HG03097 (cell line): ENCODE results near the gene NUP210L.
"Not testable (repeated sequence)": the region's sequence is repeated elsewhere in the genome, so short reads cannot be mapped to it uniquely, and the experiment has no call there.

Experiments
- ATAC-seq: cut with Tn5 transposase; IDR thresholded peaks from one replicate; pipeline ENCODE4 v1.9.1; 2021; ENCODE audit not compliant: unreplicated experiment, low FRiP score

NUP210L gene

GRCh38 chr1:154171223-154171583 lies 16.3 kb upstream of the NUP210L start:
- no peak for ATAC-seq

- ATAC-seq, result no peak
These were observed 15.8 kb upstream of the NUP210L start for GRCh38 chr1:154170547-154171222.

- ATAC-seq, result no peak
These were observed 12.6 kb upstream of the NUP210L start for GRCh38 chr1:154167461-154167860.

- no peak for ATAC-seq
These were observed 11.3 kb upstream of the NUP210L start for GRCh38 chr1:154166207-154166606.

- ATAC-seq, result no peak
These were observed 4.7 kb upstream of the NUP210L start for GRCh38 chr1:154159554-154159953.

GRCh38 chr1:154158307-154159125 lies 3.6 kb upstream of the NUP210L start:
- ATAC-seq, result peak; percentile 27

- ATAC-seq, result peak; percentile 57
These were observed 2.8 kb upstream of the NUP210L start for GRCh38 chr1:154157520-154158306.

GRCh38 chr1:154155251-154155650 lies 378 bp upstream of the NUP210L start:
- no peak for ATAC-seq

- ATAC-seq, result no peak
These were observed 820 bp downstream of the NUP210L start for GRCh38 chr1:154154053-154154452.

- no peak for ATAC-seq
These were observed 3.6 kb downstream of the NUP210L start for GRCh38 chr1:154151311-154151710.

GRCh38 chr1:154148807-154149206 lies 6.1 kb downstream of the NUP210L start:
- ATAC-seq, result no peak

- ATAC-seq, result not testable (repeated sequence)
These were observed 7.4 kb downstream of the NUP210L start for GRCh38 chr1:154147505-154147904.

GRCh38 chr1:154145986-154146385 lies 8.9 kb downstream of the NUP210L start:
- ATAC-seq, result no peak

- ATAC-seq, result no peak
These were observed 12.5 kb downstream of the NUP210L start for GRCh38 chr1:154142358-154142757.

- ATAC-seq, result no peak
These were observed 13.6 kb downstream of the NUP210L start for GRCh38 chr1:154141240-154141639.

GRCh38 chr1:154137888-154138287 lies 17.0 kb downstream of the NUP210L start:
- no peak for ATAC-seq

GRCh38 chr1:154133256-154133655 lies 21.6 kb downstream of the NUP210L start:
- no peak for ATAC-seq

GRCh38 chr1:154129391-154129970 lies 25.4 kb downstream of the NUP210L start:
- no peak for ATAC-seq

- not testable (repeated sequence) for ATAC-seq
These were observed 31.7 kb downstream of the NUP210L start for GRCh38 chr1:154123205-154123604.

GRCh38 chr1:154117642-154118041 lies 37.2 kb downstream of the NUP210L start:
- no peak for ATAC-seq

- ATAC-seq, result no peak
These were observed 39.7 kb downstream of the NUP210L start for GRCh38 chr1:154115180-154115579.
